ENCODE results near the gene PIK3C3.

PIK3C3 gene

GRCh38 chr18:41932899-41933298 lies 22.1 kb upstream of the PIK3C3 start:
- H2AK5ac ChIP-seq (ENCODE audit: low read length) = no peak overlapping the region
- H3K23ac ChIP-seq (ENCODE audit: low read length) = no peak overlapping the region
- H2BK12ac ChIP-seq (ENCODE audit: low read length) = no peak overlapping the region
- no peaks in the 10 kb centered on the region for H3K36me3 ChIP-seq (ENCODE audit: control insufficient read depth in 1 of 2, insufficient read depth in 2 of 2, low read length in 2 of 2)
- H3K18ac ChIP-seq (ENCODE audit: low read length) = no peak overlapping the region
- no peaks in the 10 kb centered on the region for H3K4me1 ChIP-seq (ENCODE audit: control insufficient read depth in 1 of 2, insufficient read depth in 2 of 2, low read length in 2 of 2)
- H4K8ac ChIP-seq (ENCODE audit: low read depth, low read length) = no peak overlapping the region
- no peaks in the 10 kb centered on the region for H3K79me1 ChIP-seq (ENCODE audit: low read length)
- no peak overlapping the region for H2AFZ ChIP-seq (ENCODE audit: insufficient read depth, low read length, poor library complexity)
- no peak overlapping the region for H3K4me2 ChIP-seq (ENCODE audit: low read length)
- H3K79me2 ChIP-seq (ENCODE audit: control insufficient read depth, insufficient read depth, low read length, poor library complexity) = no peaks in the 10 kb centered on the region
- H3K14ac ChIP-seq (ENCODE audit: low read length) = no peak overlapping the region
- no peak overlapping the region for H3K4me3 ChIP-seq (ENCODE audit: low read depth, low read length)
- no peaks in the 10 kb centered on the region for H3K9me3 ChIP-seq (ENCODE audit: insufficient read depth, low read depth, low read length)
- no peak overlapping the region for H4K91ac ChIP-seq (ENCODE audit: low read depth, low read length)
- no peak overlapping the region for H2BK120ac ChIP-seq (ENCODE audit: insufficient read depth, low read length, poor library complexity)
- no peaks in the 10 kb centered on the region for H3K27me3 ChIP-seq (ENCODE audit: insufficient read depth, low read length)
- no peak overlapping the region for H3K27ac ChIP-seq (ENCODE audit: low read depth, low read length)
- no peak overlapping the region for H3K4ac ChIP-seq (ENCODE audit: low read depth, low read length)
- no peak overlapping the region for H2BK5ac ChIP-seq (ENCODE audit: low read depth, low read length, poor library complexity)
- no peak for DNase-seq
- no peak overlapping the region for H3K9ac ChIP-seq (ENCODE audit: low read length)
- no peak overlapping the region for H4K12ac ChIP-seq (ENCODE audit: low read depth, low read length)

GRCh38 chr18:41933778-41934177 lies 21.3 kb upstream of the PIK3C3 start:
- Histone ChIP-seq H3K9ac (ENCODE audit: low read length) (no peak overlapping the region), H3K79me2 (ENCODE audit: control insufficient read depth, insufficient read depth, low read length, poor library complexity) (no peaks in the 10 kb centered on the region), H3K18ac (ENCODE audit: low read length) (no peak overlapping the region), H2BK5ac (ENCODE audit: low read depth, low read length, poor library complexity) (no peak overlapping the region), H4K91ac (ENCODE audit: low read depth, low read length) (no peak overlapping the region), H4K12ac (ENCODE audit: low read depth, low read length) (no peak overlapping the region), H3K4me1 (ENCODE audit: control insufficient read depth in 1 of 2, insufficient read depth in 2 of 2, low read length in 2 of 2) (peaks cover 0 to 3% of the 10 kb centered on the region in 2 experiments), H3K36me3 (ENCODE audit: control insufficient read depth in 1 of 2, insufficient read depth in 2 of 2, low read length in 2 of 2) (no peaks in the 10 kb centered on the region), H2BK12ac (ENCODE audit: low read length) (no peak overlapping the region), H3K4me3 (ENCODE audit: low read depth, low read length) (no peak overlapping the region), H3K23ac (ENCODE audit: low read length) (no peak overlapping the region), H3K14ac (ENCODE audit: low read length) (no peak overlapping the region), H2AK5ac (ENCODE audit: low read length) (no peak overlapping the region), H2BK120ac (ENCODE audit: insufficient read depth, low read length, poor library complexity) (no peak overlapping the region), H3K27me3 (ENCODE audit: insufficient read depth, low read length) (no peaks in the 10 kb centered on the region), H3K9me3 (ENCODE audit: insufficient read depth, low read depth, low read length) (no peaks in the 10 kb centered on the region), H3K79me1 (ENCODE audit: low read length) (peaks cover 3% of the 10 kb centered on the region), H3K4ac (ENCODE audit: low read depth, low read length) (no peak overlapping the region), H2AFZ (ENCODE audit: insufficient read depth, low read length, poor library complexity) (no peak overlapping the region), H3K4me2 (ENCODE audit: low read length) (no peak overlapping the region), H4K8ac (ENCODE audit: low read depth, low read length) (no peak overlapping the region), H3K27ac (ENCODE audit: low read depth, low read length) (no peak overlapping the region)
- DNase-seq = no peak
- WGBS (ENCODE audit: extremely low coverage, insufficient coverage, insufficient read length) = no CpG with 5 or more reads among the region's 4 CpGs

- H3K79me1 ChIP-seq (ENCODE audit: low read length) = peaks cover 21% of the 10 kb centered on the region
- H2AFZ ChIP-seq (ENCODE audit: insufficient read depth, low read length, poor library complexity) = no peak overlapping the region
- no peak overlapping the region for H3K18ac ChIP-seq (ENCODE audit: low read length)
- no peak overlapping the region for H2BK5ac ChIP-seq (ENCODE audit: low read depth, low read length, poor library complexity)
- no peak overlapping the region for H3K4me2 ChIP-seq (ENCODE audit: low read length)
- H3K36me3 ChIP-seq (ENCODE audit: control insufficient read depth in 1 of 2, insufficient read depth in 2 of 2, low read length in 2 of 2) = no peaks in the 10 kb centered on the region
- no peaks in the 10 kb centered on the region for H3K79me2 ChIP-seq (ENCODE audit: control insufficient read depth, insufficient read depth, low read length, poor library complexity)
- no peak overlapping the region for H2BK12ac ChIP-seq (ENCODE audit: low read length)
- H4K91ac ChIP-seq (ENCODE audit: low read depth, low read length) = no peak overlapping the region
- H4K8ac ChIP-seq (ENCODE audit: low read depth, low read length) = no peak overlapping the region
- no peak overlapping the region for H3K4ac ChIP-seq (ENCODE audit: low read depth, low read length)
- H3K14ac ChIP-seq (ENCODE audit: low read length) = no peak overlapping the region
- H3K27ac ChIP-seq (ENCODE audit: low read depth, low read length) = no peak overlapping the region
- no peak for DNase-seq
- no peaks in the 10 kb centered on the region for H3K27me3 ChIP-seq (ENCODE audit: insufficient read depth, low read length)
- H3K9ac ChIP-seq (ENCODE audit: low read length) = no peak overlapping the region
- no peaks in the 10 kb centered on the region for H3K9me3 ChIP-seq (ENCODE audit: insufficient read depth, low read depth, low read length)
- H3K4me1 ChIP-seq (ENCODE audit: control insufficient read depth in 1 of 2, insufficient read depth in 2 of 2, low read length in 2 of 2) = peaks cover 8 to 14% of the 10 kb centered on the region in 2 experiments
- H2BK120ac ChIP-seq (ENCODE audit: insufficient read depth, low read length, poor library complexity) = no peak overlapping the region
- no peak overlapping the region for H4K12ac ChIP-seq (ENCODE audit: low read depth, low read length)
- no peak overlapping the region for H2AK5ac ChIP-seq (ENCODE audit: low read length)
- H3K4me3 ChIP-seq (ENCODE audit: low read depth, low read length) = no peak overlapping the region
- no peak overlapping the region for H3K23ac ChIP-seq (ENCODE audit: low read length)
- no CpG with 5 or more reads among the region's 2 CpGs for WGBS (ENCODE audit: extremely low coverage, insufficient coverage, insufficient read length)
Observed at GRCh38 chr18:41936471-41937134, 18.4 kb upstream of the PIK3C3 start.

- WGBS (ENCODE audit: extremely low coverage, insufficient coverage, insufficient read length) = no CpG with 5 or more reads among the region's 2 CpGs
- no peaks in the 10 kb centered on the region for H3K36me3 ChIP-seq (ENCODE audit: control insufficient read depth in 1 of 2, insufficient read depth in 2 of 2, low read length in 2 of 2)
- no peak overlapping the region for H3K4me2 ChIP-seq (ENCODE audit: low read length)
- no peak overlapping the region for H2AFZ ChIP-seq (ENCODE audit: insufficient read depth, low read length, poor library complexity)
- H3K23ac ChIP-seq (ENCODE audit: low read length) = no peak overlapping the region
- H4K8ac ChIP-seq (ENCODE audit: low read depth, low read length) = no peak overlapping the region
- no peak overlapping the region for H4K12ac ChIP-seq (ENCODE audit: low read depth, low read length)
- peak overlapping the region; percentile 72 for H2BK120ac ChIP-seq (ENCODE audit: insufficient read depth, low read length, poor library complexity)
- peak overlapping the region; percentile 8 for H2BK5ac ChIP-seq (ENCODE audit: low read depth, low read length, poor library complexity)
- no peak overlapping the region for H3K18ac ChIP-seq (ENCODE audit: low read length)
- H3K14ac ChIP-seq (ENCODE audit: low read length) = peak overlapping the region; percentile 92
- no peaks in the 10 kb centered on the region for H3K79me2 ChIP-seq (ENCODE audit: control insufficient read depth, insufficient read depth, low read length, poor library complexity)
- no peak overlapping the region for H2AK5ac ChIP-seq (ENCODE audit: low read length)
- peaks cover 24% of the 10 kb centered on the region for H3K79me1 ChIP-seq (ENCODE audit: low read length)
- no peaks in the 10 kb centered on the region for H3K27me3 ChIP-seq (ENCODE audit: insufficient read depth, low read length)
- DNase-seq = no peak
- peaks cover 8 to 14% of the 10 kb centered on the region in 2 experiments for H3K4me1 ChIP-seq (ENCODE audit: control insufficient read depth in 1 of 2, insufficient read depth in 2 of 2, low read length in 2 of 2)
- peak overlapping the region; percentile 43 for H4K91ac ChIP-seq (ENCODE audit: low read depth, low read length)
- no peak overlapping the region for H3K27ac ChIP-seq (ENCODE audit: low read depth, low read length)
- H3K4ac ChIP-seq (ENCODE audit: low read depth, low read length) = no peak overlapping the region
- H3K4me3 ChIP-seq (ENCODE audit: low read depth, low read length) = no peak overlapping the region
- no peaks in the 10 kb centered on the region for H3K9me3 ChIP-seq (ENCODE audit: insufficient read depth, low read depth, low read length)
- no peak overlapping the region for H3K9ac ChIP-seq (ENCODE audit: low read length)
- peak overlapping the region; percentile 42 for H2BK12ac ChIP-seq (ENCODE audit: low read length)
Observed at GRCh38 chr18:41938445-41938844, 16.6 kb upstream of the PIK3C3 start.
